GM10266 (cell line): ENCODE data around the gene PHLPP1.

Experiments
- DNase-seq: peaks from one replicate; pipeline ENCODE4 v3.0.0; 2012; ENCODE audit errors: extremely low spot score
- CTCF ChIP-seq: IDR thresholded peaks from 2 replicates; pipeline ENCODE4 v1.5.1; 2012; ENCODE audit warnings: mild to moderate bottlenecking, low read depth; ENCODE audit not compliant: control insufficient read depth, insufficient read depth; ENCODE audit errors: missing control alignments

Gene PHLPP1

GRCh38 chr18:63017076-63017475 lies 301.7 kb downstream of the PHLPP1 start:
- no peak for DNase-seq
- TF ChIP-seq CTCF = no peak

GRCh38 chr18:63017977-63018376 lies 302.6 kb downstream of the PHLPP1 start:
- no peak for DNase-seq
- TF ChIP-seq CTCF = no peak

GRCh38 chr18:63022429-63023022 lies 307.2 kb downstream of the PHLPP1 start:
- peak; percentile 41 for TF ChIP-seq CTCF
- no peak for DNase-seq

GRCh38 chr18:63025251-63026090 lies 310.1 kb downstream of the PHLPP1 start:
- peak; percentile 34 for TF ChIP-seq CTCF
- no peak for DNase-seq

GRCh38 chr18:63028380-63028779 lies 313.0 kb downstream of the PHLPP1 start:
- no peak for DNase-seq
- TF ChIP-seq CTCF = no peak
